NCI-H748 (cell line): ENCODE results near the gene TRMT11.
"Not testable (repeated sequence)": the region's sequence is repeated elsewhere in the genome, so short reads cannot be mapped to it uniquely, and the experiment has no call there.

Source experiments
- DNase-seq: peaks from one replicate; lab custom pipeline; 2025; ENCODE audit not compliant: unreplicated experiment; lab: John Stamatoyannopoulos, UW

Gene TRMT11

GRCh38 chr6:126041516-126041915 lies 55.2 kb downstream of the TRMT11 start:
- no peak for DNase-seq

- DNase-seq: no peak
Measured at GRCh38 chr6:126042001-126042419, 55.7 kb downstream of the TRMT11 start.

GRCh38 chr6:126047648-126048047 lies 61.3 kb downstream of the TRMT11 start:
- DNase-seq: no peak

GRCh38 chr6:126048635-126049034 lies 62.3 kb downstream of the TRMT11 start:
- peak; percentile 46 for DNase-seq

- no peak for DNase-seq
Measured at GRCh38 chr6:126050795-126051194, 64.5 kb downstream of the TRMT11 start.

- no peak for DNase-seq
Measured at GRCh38 chr6:126051791-126052190, 65.5 kb downstream of the TRMT11 start.

GRCh38 chr6:126052485-126052884 lies 66.1 kb downstream of the TRMT11 start:
- no peak for DNase-seq

GRCh38 chr6:126054258-126054702 lies 67.9 kb downstream of the TRMT11 start:
- no peak for DNase-seq

GRCh38 chr6:126054802-126055201 lies 68.5 kb downstream of the TRMT11 start:
- DNase-seq: no peak

GRCh38 chr6:126055449-126055848 lies 69.1 kb downstream of the TRMT11 start:
- no peak for DNase-seq

GRCh38 chr6:126056355-126057004 lies 70.1 kb downstream of the TRMT11 start:
- DNase-seq: no peak

- DNase-seq: not testable (repeated sequence)
Measured at GRCh38 chr6:126058085-126058484, 71.7 kb downstream of the TRMT11 start.

- no peak for DNase-seq
Measured at GRCh38 chr6:126060400-126060799, 74.1 kb downstream of the TRMT11 start.

GRCh38 chr6:126063512-126064146 lies 77.3 kb downstream of the TRMT11 start:
- peak; percentile 1 for DNase-seq

- no peak for DNase-seq
Measured at GRCh38 chr6:126064257-126064747, 78.0 kb downstream of the TRMT11 start.

- peak; percentile 11 for DNase-seq
Measured at GRCh38 chr6:126064748-126065401, 78.5 kb downstream of the TRMT11 start.

GRCh38 chr6:126066053-126067048 lies 80.0 kb downstream of the TRMT11 start:
- DNase-seq: no peak

GRCh38 chr6:126067073-126067472 lies 80.7 kb downstream of the TRMT11 start:
- DNase-seq: no peak

- no peak for DNase-seq
Measured at GRCh38 chr6:126069449-126069848, 83.1 kb downstream of the TRMT11 start.

- DNase-seq: no peak
Measured at GRCh38 chr6:126071000-126071647, 84.8 kb downstream of the TRMT11 start.
